ENCODE results near the gene LRRC8E.

The LRRC8E gene

DNA sequence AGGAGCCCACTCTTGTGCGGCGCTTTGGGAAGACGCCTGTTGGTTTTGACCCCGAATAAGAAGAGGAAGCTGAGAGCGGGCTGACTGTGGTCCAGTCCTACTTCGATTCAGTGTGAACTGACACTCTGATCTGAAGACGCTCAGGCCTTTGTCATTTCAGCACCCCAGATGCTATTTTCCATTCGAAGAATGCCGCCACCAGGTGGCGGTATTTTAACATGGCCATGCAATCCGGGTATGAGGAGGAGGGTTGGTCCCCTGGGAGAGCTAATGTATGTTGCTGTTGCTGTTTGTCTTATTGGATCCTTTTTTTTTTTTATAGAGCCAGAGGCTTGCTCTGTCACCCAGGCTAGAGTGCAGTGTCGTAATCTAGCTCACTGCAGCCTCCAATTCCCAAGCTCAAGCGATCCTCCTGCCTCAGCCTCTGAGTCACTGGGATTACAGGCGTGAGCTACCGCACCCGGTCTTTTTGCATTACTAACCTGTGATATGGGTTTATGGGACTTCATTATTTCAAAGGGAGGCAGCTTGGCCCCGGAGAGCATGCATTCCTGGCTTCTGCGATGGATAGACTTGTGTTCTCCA is 56.0 kb downstream of the LRRC8E start:
- H3K4me3 ChIP-seq (ENCODE audit: low read depth, low read length), result peak overlapping the region; percentile 63
- TF ChIP-seq, protein P1, sequence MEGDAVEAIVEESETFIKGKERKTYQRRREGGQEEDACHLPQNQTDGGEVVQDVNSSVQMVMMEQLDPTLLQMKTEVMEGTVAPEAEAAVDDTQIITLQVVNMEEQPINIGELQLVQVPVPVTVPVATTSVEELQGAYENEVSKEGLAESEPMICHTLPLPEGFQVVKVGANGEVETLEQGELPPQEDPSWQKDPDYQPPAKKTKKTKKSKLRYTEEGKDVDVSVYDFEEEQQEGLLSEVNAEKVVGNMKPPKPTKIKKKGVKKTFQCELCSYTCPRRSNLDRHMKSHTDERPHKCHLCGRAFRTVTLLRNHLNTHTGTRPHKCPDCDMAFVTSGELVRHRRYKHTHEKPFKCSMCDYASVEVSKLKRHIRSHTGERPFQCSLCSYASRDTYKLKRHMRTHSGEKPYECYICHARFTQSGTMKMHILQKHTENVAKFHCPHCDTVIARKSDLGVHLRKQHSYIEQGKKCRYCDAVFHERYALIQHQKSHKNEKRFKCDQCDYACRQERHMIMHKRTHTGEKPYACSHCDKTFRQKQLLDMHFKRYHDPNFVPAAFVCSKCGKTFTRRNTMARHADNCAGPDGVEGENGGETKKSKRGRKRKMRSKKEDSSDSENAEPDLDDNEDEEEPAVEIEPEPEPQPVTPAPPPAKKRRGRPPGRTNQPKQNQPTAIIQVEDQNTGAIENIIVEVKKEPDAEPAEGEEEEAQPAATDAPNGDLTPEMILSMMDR (IDR thresholded peaks at IDR 0.05; ENCODE audit: insufficient read depth, low read depth, low read length, missing control alignments), result peak; percentile 76
- peak; percentile 94 for DNase-seq (ENCODE audit: low read depth)

GRCh38 chr19:7947939-7948338 is 59.6 kb downstream of the LRRC8E start:
- H3K4me3 ChIP-seq (ENCODE audit: low read depth, low read length), result no peak overlapping the region
- TF ChIP-seq, protein P1 (IDR thresholded peaks at IDR 0.05; ENCODE audit: insufficient read depth, low read depth, low read length, missing control alignments), result no peak
- no peak for DNase-seq (ENCODE audit: low read depth)
